ENCODE data around the gene NTSR2.

DNA sequence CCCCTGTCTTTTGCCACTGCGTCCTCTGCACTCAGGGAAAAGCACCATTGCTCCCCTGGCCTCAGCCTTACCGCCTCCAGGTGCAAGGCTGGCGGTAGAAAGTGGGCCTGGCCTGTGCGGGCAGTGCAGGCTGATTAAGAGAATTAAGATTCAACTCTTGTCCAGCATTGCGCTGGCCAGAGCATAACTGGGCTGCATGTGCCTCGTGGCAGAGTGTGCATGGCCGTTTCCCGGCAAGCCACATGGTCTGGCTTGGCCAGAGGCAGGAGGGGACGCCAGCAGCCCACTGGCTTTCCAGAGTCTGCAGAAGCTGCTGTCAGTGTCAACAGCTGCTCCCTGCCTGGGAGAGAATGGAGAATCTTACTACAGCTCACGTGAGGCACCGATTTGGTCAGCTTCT, 12.3 kb downstream of the NTSR2 start:
- TF ChIP-seq ZNF274 (IDR thresholded peaks at IDR 0.05; ENCODE audit: borderline replicate concordance, extremely low read depth, low read length) (no peak), EZH2 (IDR thresholded peaks at IDR 0.05; ENCODE audit: low read depth, low read length, severe bottlenecking) (no peak), GABPA (IDR thresholded peaks at IDR 0.05; ENCODE audit: borderline replicate concordance, insufficient read depth, low read length) (no peak), MAX (IDR thresholded peaks at IDR 0.05) (peak; percentile 36; the same call in 1 of the 2 replicates), SP2 (IDR thresholded peaks at IDR 0.05; ENCODE audit: low read length) (no peak), FOSL1 (IDR thresholded peaks at IDR 0.05; ENCODE audit: insufficient read depth, low read depth, low read length) (no peak)
- TF ChIP-seq, protein P1, sequence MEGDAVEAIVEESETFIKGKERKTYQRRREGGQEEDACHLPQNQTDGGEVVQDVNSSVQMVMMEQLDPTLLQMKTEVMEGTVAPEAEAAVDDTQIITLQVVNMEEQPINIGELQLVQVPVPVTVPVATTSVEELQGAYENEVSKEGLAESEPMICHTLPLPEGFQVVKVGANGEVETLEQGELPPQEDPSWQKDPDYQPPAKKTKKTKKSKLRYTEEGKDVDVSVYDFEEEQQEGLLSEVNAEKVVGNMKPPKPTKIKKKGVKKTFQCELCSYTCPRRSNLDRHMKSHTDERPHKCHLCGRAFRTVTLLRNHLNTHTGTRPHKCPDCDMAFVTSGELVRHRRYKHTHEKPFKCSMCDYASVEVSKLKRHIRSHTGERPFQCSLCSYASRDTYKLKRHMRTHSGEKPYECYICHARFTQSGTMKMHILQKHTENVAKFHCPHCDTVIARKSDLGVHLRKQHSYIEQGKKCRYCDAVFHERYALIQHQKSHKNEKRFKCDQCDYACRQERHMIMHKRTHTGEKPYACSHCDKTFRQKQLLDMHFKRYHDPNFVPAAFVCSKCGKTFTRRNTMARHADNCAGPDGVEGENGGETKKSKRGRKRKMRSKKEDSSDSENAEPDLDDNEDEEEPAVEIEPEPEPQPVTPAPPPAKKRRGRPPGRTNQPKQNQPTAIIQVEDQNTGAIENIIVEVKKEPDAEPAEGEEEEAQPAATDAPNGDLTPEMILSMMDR (IDR thresholded peaks at IDR 0.05; ENCODE audit: control extremely low read depth in 1 of 3, insufficient read depth in 1 of 3, low read depth in 1 of 3, low read length in 3 of 3): no peak
